HepG2 (cell line): ENCODE measurements around the gene DPEP1. TPM values are rescaled to one million over a fixed set of nuclear protein-coding genes. Genes with fewer than 3 reads are reported as not detected.

Source experiments
- ATAC-seq: fragments of 200-7000 bp; cut with Tn5 transposase; 3 replicates; pipeline ENCODE4 v1.9.1; 2020; ENCODE audit warnings: mild to moderate bottlenecking, moderate library complexity
- BruUV-seq: library from RNA; stranded (reverse); fragments of 400-500 nt; replicated peaks from 2 replicates; lab custom pipeline; 2021; lab: Mats Ljungman, UMichigan
- CTCF ChIA-PET: fragments of 300-600 bp; formaldehyde crosslinking; extraction: SDS; loops from one replicate; lab custom pipeline; 2021; ENCODE audit warnings: low total read pairs, inconsistent platforms, low intra/inter-chr PET ratio; lab: Yijun Ruan, JAX
- POLR2A ChIA-PET: fragments of 350-600 bp; sonication (Branson Sonifier 250); formaldehyde crosslinking; loops from one replicate; lab custom pipeline; 2020; ENCODE audit warnings: antibody characterized with exemption, inconsistent platforms; lab: Yijun Ruan, JAX
- DNase-seq: peaks from one replicate; pipeline ENCODE4 v3.0.0-alpha.2; 2015; ENCODE audit warnings: low spot score
- FAIRE-seq: peaks from 3 replicates; lab custom pipeline; 2011; peaks lifted over from hg19 to GRCh38; lab: Jason Lieb, UNC
- H2AFZ ChIP-seq: one replicate; pipeline ENCODE4 v1.6.1; 2011; ENCODE audit warnings: low read length, inconsistent platforms
- H3K27ac ChIP-seq: fragments of 300-600 bp; 3 replicates; pipeline ENCODE4 v1.8.0; 2011; ENCODE audit warnings: mixed run types, mild to moderate bottlenecking, mixed read lengths, low read length, inconsistent platforms; ENCODE audit not compliant: insufficient read depth; ENCODE audit errors: extremely low read length
- H3K27me3 ChIP-seq, 2 experiments: fragments of 200-600 bp in 1 of 2; 2 replicates in 1 of 2; 3 replicates in 1 of 2; pipeline versions ENCODE4 v1.6.0 to v1.8.0; 2011; ENCODE audit warnings: low read length in 2 of 2, mild to moderate bottlenecking in 2 of 2, moderate library complexity in 2 of 2, inconsistent platforms in 1 of 2; ENCODE audit not compliant: insufficient read depth in 2 of 2, control insufficient read depth in 1 of 2
- H3K36me3 ChIP-seq, 2 experiments: fragments of 200-600 bp in 1 of 2; replicated peaks in 1 of 2; 2 replicates in 1 of 2; 3 replicates in 1 of 2; pipeline versions ENCODE4 v1.5.1 to v1.8.0; 2011; ENCODE audit warnings: low read length in 2 of 2, inconsistent platforms in 1 of 2; ENCODE audit not compliant: insufficient read depth in 2 of 2, control insufficient read depth in 1 of 2
- H3K4me1 ChIP-seq: 2 replicates; pipeline ENCODE4 v1.5.1; 2012; ENCODE audit warnings: low read length, inconsistent platforms; ENCODE audit not compliant: insufficient read depth
- H3K4me2 ChIP-seq: 2 replicates; pipeline ENCODE4 v1.6.0; 2011; ENCODE audit warnings: low read depth, low read length, inconsistent platforms
- H3K4me3 ChIP-seq, 3 experiments: fragments of 200-600 bp in 1 of 3; sonication (generic), shearing (Covaris generic) in 1 of 3; replicated peaks in 1 of 3; 2 replicates each; pipeline ENCODE4 v1.5.1; 2011 to 2016; ENCODE audit warnings: low read length in 3 of 3, inconsistent platforms in 2 of 3, low read depth in 2 of 3, mild to moderate bottlenecking in 2 of 3, control low read depth in 1 of 3, mixed read lengths in 1 of 3; ENCODE audit not compliant: insufficient read depth in 1 of 3
- H3K79me2 ChIP-seq: one replicate; pipeline ENCODE4 v1.6.1; 2011; ENCODE audit warnings: low read length, inconsistent platforms; ENCODE audit not compliant: insufficient read depth
- H3K9ac ChIP-seq: 2 replicates; pipeline ENCODE4 v1.6.0; 2011; ENCODE audit warnings: mild to moderate bottlenecking, low read depth, low read length, inconsistent platforms; ENCODE audit not compliant: insufficient read depth
- H3K9me3 ChIP-seq: 2 replicates; pipeline ENCODE4 v1.5.1; 2012; ENCODE audit warnings: mild to moderate bottlenecking, low read length
- H4K20me1 ChIP-seq: 2 replicates; pipeline ENCODE4 v1.6.0; 2011; ENCODE audit warnings: inconsistent platforms, mild to moderate bottlenecking, low read length, moderate library complexity; ENCODE audit not compliant: insufficient read depth
- AGO2 ChIP-seq: fragments of 200-400 bp; formaldehyde crosslinking; optimal IDR thresholded peaks from 2 replicates; pipeline ENCODE3; 2017; ENCODE audit warnings: mild to moderate bottlenecking, low read depth, low read length, moderate library complexity
- ATF1 ChIP-seq: IDR thresholded peaks from 2 replicates; pipeline ENCODE4 v1.6.1; 2016; ENCODE audit warnings: mild to moderate bottlenecking, control low read depth
- BORCS8-MEF2B ChIP-seq: sonication (generic); formaldehyde crosslinking; IDR thresholded peaks from 2 replicates; pipeline ENCODE4 v1.8.0; 2022; ENCODE audit warnings: mild to moderate bottlenecking, missing genetic modification reagents
- ETV6 ChIP-seq: sonication (generic); formaldehyde crosslinking; conservative IDR thresholded peaks from 2 replicates; pipeline ENCODE4 v1.4.0; 2020; ENCODE audit warnings: missing genetic modification reagents
- HDAC2 ChIP-seq: sonication (generic); formaldehyde crosslinking; IDR thresholded peaks from 2 replicates; pipeline ENCODE4 v1.4.0; 2020; ENCODE audit warnings: missing genetic modification reagents
- IRF1 ChIP-seq: sonication (generic); formaldehyde crosslinking; IDR thresholded peaks from 2 replicates; pipeline ENCODE4 v1.4.0; 2020; ENCODE audit warnings: low read depth, mild to moderate bottlenecking, missing genetic modification reagents
- JARID2 ChIP-seq: sonication (generic); formaldehyde crosslinking; IDR thresholded peaks from 2 replicates; pipeline ENCODE4 v1.8.1; 2023; ENCODE audit warnings: missing genetic modification reagents, inconsistent platforms; ENCODE audit not compliant: insufficient replicate concordance
- KDM2A ChIP-seq: sonication (generic); formaldehyde crosslinking; IDR thresholded peaks from 2 replicates; pipeline ENCODE4 v1.4.0; 2020; ENCODE audit warnings: low read depth, missing genetic modification reagents, borderline replicate concordance
- MLLT10 ChIP-seq: sonication (generic); formaldehyde crosslinking; IDR thresholded peaks from 2 replicates; pipeline ENCODE4 v1.4.0; 2020; ENCODE audit warnings: missing genetic modification reagents
- NFRKB ChIP-seq: fragments of 450-650 bp; IDR thresholded peaks from 2 replicates; pipeline ENCODE4 v1.6.1; 2017
- NR2F6 ChIP-seq, 2 experiments: IDR thresholded peaks; 2 replicates each; pipeline ENCODE4 v1.6.1; 2016; ENCODE audit warnings: antibody characterized with exemption in 1 of 2, mild to moderate bottlenecking in 1 of 2
- PAX8 ChIP-seq: sonication (generic); formaldehyde crosslinking; IDR thresholded peaks from 2 replicates; pipeline ENCODE4 v1.8.0; 2022; ENCODE audit warnings: mild to moderate bottlenecking, missing genetic modification reagents, borderline replicate concordance
- RORA ChIP-seq: sonication (generic); formaldehyde crosslinking; IDR thresholded peaks from 2 replicates; pipeline ENCODE4 v1.5.0; 2020; ENCODE audit warnings: mild to moderate bottlenecking, missing genetic modification reagents, moderate library complexity
- SIN3B ChIP-seq: fragments of 150-350 bp; IDR thresholded peaks from 2 replicates; pipeline ENCODE4 v1.6.1; 2014; ENCODE audit warnings: low read length
- SKI ChIP-seq: fragments of 450-650 bp; IDR thresholded peaks from one replicate; pipeline ENCODE4 v1.6.1; 2018; ENCODE audit warnings: mild to moderate bottlenecking; ENCODE audit not compliant: partially characterized antibody
- SP140L ChIP-seq: sonication (generic); formaldehyde crosslinking; IDR thresholded peaks from 2 replicates; pipeline ENCODE4 v1.4.0; 2020; ENCODE audit warnings: missing genetic modification reagents, borderline replicate concordance
- THAP11 ChIP-seq: IDR thresholded peaks from 2 replicates; pipeline ENCODE4 v1.6.1; 2016; ENCODE audit warnings: missing biosample characterization, missing genetic modification reagents
- TMF1 ChIP-seq: sonication (generic); formaldehyde crosslinking; IDR thresholded peaks from 2 replicates; pipeline ENCODE4 v1.8.1; 2022; ENCODE audit warnings: low read depth, missing genetic modification reagents
- ZFYVE20 ChIP-seq: sonication (generic); formaldehyde crosslinking; IDR thresholded peaks from 2 replicates; pipeline ENCODE4 v1.8.0; 2023; ENCODE audit warnings: low read depth, mild to moderate bottlenecking, moderate library complexity, missing genetic modification reagents, borderline replicate concordance
- ZKSCAN8 ChIP-seq: IDR thresholded peaks from 2 replicates; pipeline ENCODE4 v1.6.1; 2016; ENCODE audit warnings: borderline replicate concordance, missing genetic modification reagents, missing compliant biosample characterization
- ZNF12 ChIP-seq: sonication (generic); formaldehyde crosslinking; IDR thresholded peaks from 2 replicates; pipeline ENCODE4 v1.5.0; 2020; ENCODE audit warnings: missing genetic modification reagents
- ZNF260 ChIP-seq: sonication (generic); formaldehyde crosslinking; IDR thresholded peaks from 2 replicates; pipeline ENCODE4 v1.4.0; 2020; ENCODE audit warnings: missing genetic modification reagents, low read depth, mild to moderate bottlenecking, borderline replicate concordance
- ZNF337 ChIP-seq: sonication (generic); formaldehyde crosslinking; IDR thresholded peaks from 2 replicates; pipeline ENCODE4 v1.5.1; 2020; ENCODE audit warnings: missing genetic modification reagents, low read depth, mild to moderate bottlenecking, borderline replicate concordance
- ZNF501 ChIP-seq: sonication (generic); formaldehyde crosslinking; IDR thresholded peaks from 2 replicates; pipeline ENCODE4 v1.5.1; 2020; ENCODE audit warnings: mild to moderate bottlenecking, moderate library complexity, missing genetic modification reagents
- ZNF562 ChIP-seq: sonication (generic); formaldehyde crosslinking; IDR thresholded peaks from 2 replicates; pipeline ENCODE4 v1.8.0; 2022; ENCODE audit warnings: missing genetic modification reagents, borderline replicate concordance
- ZNF652 ChIP-seq: IDR thresholded peaks from 2 replicates; pipeline ENCODE4 v1.6.1; 2016; ENCODE audit warnings: low read depth, borderline replicate concordance
- WGBS: methylation state at CpG from one replicate; pipeline ENCODE4 v1.1.6; 2017; ENCODE audit warnings: low lambda C conversion rate; 5-methylcytosine and 5-hydroxymethylcytosine counted together
- in situ Hi-C: cut with HindIII; loops from 2 replicates; pipeline ENCODE4 v1.10.0; 2017; ENCODE audit warnings: low pct_unique_long_range_greater_than_20kb; ENCODE audit not compliant: extremely low pct_ligation_motif_present
- intact Hi-C: fragments of 100-400 bp; cut with micrococcal nuclease; formaldehyde crosslinking; loops from one replicate; pipeline ENCODE4 v1.10.0; 2022; ENCODE audit not compliant: unreplicated experiment
- polyA plus RNA-seq, 8 experiments: library from polyadenylated mRNA; depleted of rRNA in 3 of 8; stranded (reverse) in 7 of 8; unstranded in 1 of 8; fragments of >200 nt; fragmentation: Illumina TruSeq in 4 of 8; extraction: Trizol in 4 of 8; gene quantifications; 2 replicates each; pipeline versions ENCODE4 v1.2.1 to v1.2.3, GENCODE V29; 2011 to 2016; ENCODE audit warnings: low read depth in 4 of 8, missing spikeins in 1 of 8, mixed read lengths in 1 of 8; ENCODE audit not compliant: insufficient read depth in 1 of 8
- total RNA-seq, 5 experiments: library from RNA; depleted of rRNA; stranded (reverse); fragments of >200 nt; fragmentation: Illumina TruSeq; extraction: Trizol; gene quantifications; 2 replicates each; pipeline ENCODE4 v1.2.3, GENCODE V29; 2016; ENCODE audit warnings: low read depth in 1 of 5

Gene DPEP1
- total and polyA plus RNA-seq, 2 of the 13 experiments (the other 11 are each of a cell fraction or from before 2014, with no cell fraction given): 37.6 to 52.2 TPM

- peaks cover 37% of the 10 kb centered on the region for H4K20me1 ChIP-seq
- 57% methylated on average over 29 of the region's 30 CpGs for WGBS
- no peak overlapping the region for H3K27ac ChIP-seq
- peak; percentile 2 for ATAC-seq
- H3K9me3 ChIP-seq: no peaks in the 10 kb centered on the region
- H3K4me3 ChIP-seq: no peak overlapping the region
- H2AFZ ChIP-seq: no peak overlapping the region
- POLR2A ChIA-PET: no interaction called here
- H3K4me1 ChIP-seq: peaks cover 57% of the 10 kb centered on the region
- DNase-seq: no peak
- no TSS peak for BruUV-seq
- no peak overlapping the region for H3K4me2 ChIP-seq
- in situ Hi-C loops (no loop called here), intact Hi-C loops (no loop called here)
- no peak for FAIRE-seq
- peaks cover 4 to 21% of the 10 kb centered on the region in 2 experiments; a peak in 3 of 5 replicates for H3K27me3 ChIP-seq
- CTCF ChIA-PET: no interaction called here
- H3K36me3 ChIP-seq: peaks cover 10 to 18% of the 10 kb centered on the region in 2 experiments
- no peak overlapping the region for H3K9ac ChIP-seq
- no peaks in the 10 kb centered on the region for H3K79me2 ChIP-seq
- no peak for TF ChIP-seq SIN3B
- no peak for TF ChIP-seq IRF1
- no peak for TF ChIP-seq NFRKB
- TF ChIP-seq HDAC2 (CRISPR knock-in tag): no peak
- no peak for TF ChIP-seq ETV6 (CRISPR knock-in tag)
- TF ChIP-seq TMF1 (CRISPR knock-in tag): no peak
- TF ChIP-seq ZKSCAN8 (CRISPR knock-in tag): no peak
- 0 out of 2 replicates have a peak, but pooled peaks have one; percentile 32 for TF ChIP-seq ZNF501 (CRISPR knock-in tag)
- no peak for TF ChIP-seq JARID2 (CRISPR knock-in tag)
- no peak for TF ChIP-seq ZNF562
- TF ChIP-seq ATF1: no peak
- peak; percentile 90 for TF ChIP-seq AGO2
- TF ChIP-seq ZNF12: no peak
- TF ChIP-seq SP140L (CRISPR knock-in tag): no peak
- TF ChIP-seq RORA (CRISPR knock-in tag): no peak
- no peak for TF ChIP-seq MLLT10 (CRISPR knock-in tag)
- no peak for TF ChIP-seq ZNF337 (CRISPR knock-in tag)
- no peak for TF ChIP-seq THAP11 (CRISPR knock-in tag)
- no peak for TF ChIP-seq SKI
- TF ChIP-seq ZNF652 (CRISPR knock-in tag): peak; percentile 40; the same call in 1 of the 2 replicates
- no peak for TF ChIP-seq NR2F6 (IDR thresholded peaks at IDR 0.05)
- TF ChIP-seq NR2F6 (CRISPR knock-in tag; IDR thresholded peaks at IDR 0.05): no peak
- peak; percentile 76; the same call in 1 of the 2 replicates for TF ChIP-seq KDM2A (CRISPR knock-in tag)
- TF ChIP-seq ZNF260 (CRISPR knock-in tag): no peak
- TF ChIP-seq BORCS8-MEF2B (CRISPR knock-in tag): 0 out of 2 replicates have a peak, but pooled peaks have one; percentile 10
- TF ChIP-seq PAX8 (CRISPR knock-in tag): no peak
- no peak for TF ChIP-seq ZFYVE20 (CRISPR knock-in tag)
Measured at GRCh38 chr16:89567656-89568594, 45.5 kb upstream of the DPEP1 start.
